ENCODE results near the gene SCARB1.

- TF ChIP-seq CTCF (IDR thresholded peaks at IDR 0.05) (no peak), POLR2A (IDR thresholded peaks at IDR 0.05) (no peak)
These were observed 3.3 kb upstream of the SCARB1 start for GRCh38 chr12:124866883-124867400.

Measured in body of pancreas (tissue), 4 donors.